ENCODE results near the gene MYO3B.

MYO3B gene

GRCh38 chr2:170455617-170456426, 277.9 kb downstream of the MYO3B start:
- no peak overlapping the region for H3K9ac ChIP-seq (ENCODE audit: low read length)
- no peak for DNase-seq (ENCODE audit: low read depth)
- no peaks in the 10 kb centered on the region for H3K27me3 ChIP-seq (replicated peaks; ENCODE audit: control insufficient read depth, insufficient read depth, low read length)
- no peaks in the 10 kb centered on the region for H3K4me1 ChIP-seq (ENCODE audit: control insufficient read depth, insufficient read depth, low read length)
- H3K9me3 ChIP-seq (ENCODE audit: control insufficient read depth, low read length), result peaks cover 4% of the 10 kb centered on the region
- H3K36me3 ChIP-seq (ENCODE audit: control insufficient read depth, insufficient read depth, low read length, severe bottlenecking), result no peaks in the 10 kb centered on the region
- H3K4me3 ChIP-seq (ENCODE audit: low read length), result no peak overlapping the region

DNA sequence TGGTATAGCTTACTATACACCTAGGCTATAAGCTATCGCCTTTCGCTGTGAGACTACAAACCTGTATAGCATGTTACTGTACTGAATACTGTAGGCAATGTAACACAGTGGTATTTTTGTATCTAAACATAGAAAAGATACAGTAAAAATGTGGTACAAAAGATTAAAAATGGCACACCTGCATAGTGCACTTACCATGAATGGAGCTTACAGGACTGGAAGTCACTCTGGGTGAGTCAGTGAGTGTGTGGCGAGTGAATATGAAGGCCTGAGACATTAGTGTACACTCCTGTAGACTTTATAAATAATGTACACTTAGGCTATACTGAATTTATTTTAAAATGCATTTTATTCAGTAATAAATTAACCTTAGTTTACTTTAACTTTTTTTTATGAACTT, 279.0 kb downstream of the MYO3B start:
- Histone ChIP-seq H3K27me3 (replicated peaks; ENCODE audit: control insufficient read depth, insufficient read depth, low read length) (peaks cover under 1% of the 10 kb centered on the region), H3K9ac (ENCODE audit: low read length) (no peak overlapping the region)
- no peak for DNase-seq (ENCODE audit: low read depth)

DNA sequence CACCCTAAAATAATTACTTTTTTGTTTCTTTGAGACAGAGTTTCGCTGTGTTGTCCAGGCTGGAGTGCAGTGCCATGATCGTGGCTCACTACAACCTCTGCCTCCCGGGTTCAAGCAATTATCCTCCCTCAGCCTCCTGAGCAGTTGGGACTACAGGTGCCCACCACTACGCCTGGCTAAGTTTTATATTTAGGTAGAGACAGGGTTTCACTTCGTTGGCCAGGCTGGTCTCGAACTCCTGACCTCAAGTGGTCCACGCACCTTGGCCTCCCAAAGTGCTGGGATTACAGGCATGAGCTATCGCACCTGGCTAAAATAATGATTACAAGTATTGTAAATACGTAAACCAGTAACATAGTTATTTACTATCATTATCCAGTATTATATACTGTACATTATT, 279.8 kb downstream of the MYO3B start:
- Histone ChIP-seq H3K4me3 (ENCODE audit: low read length) (no peak overlapping the region), H3K27me3 (replicated peaks; ENCODE audit: control insufficient read depth, insufficient read depth, low read length) (peaks cover 3% of the 10 kb centered on the region), H3K9ac (ENCODE audit: low read length) (no peak overlapping the region), H3K4me1 (ENCODE audit: control insufficient read depth, insufficient read depth, low read length) (no peaks in the 10 kb centered on the region), H3K9me3 (ENCODE audit: control insufficient read depth, low read length) (no peaks in the 10 kb centered on the region), H3K36me3 (ENCODE audit: control insufficient read depth, insufficient read depth, low read length, severe bottlenecking) (no peaks in the 10 kb centered on the region)
- DNase-seq (ENCODE audit: low read depth), result no peak

More for the DNA sequence above, 279.0 kb downstream of the MYO3B start:
- Histone ChIP-seq H3K9me3 (ENCODE audit: control insufficient read depth, low read length) (peaks cover under 1% of the 10 kb centered on the region), H3K4me1 (ENCODE audit: control insufficient read depth, insufficient read depth, low read length) (no peaks in the 10 kb centered on the region), H3K36me3 (ENCODE audit: control insufficient read depth, insufficient read depth, low read length, severe bottlenecking) (no peaks in the 10 kb centered on the region), H3K4me3 (ENCODE audit: low read length) (no peak overlapping the region)

- H3K9me3 ChIP-seq (ENCODE audit: control insufficient read depth, low read length), result peaks cover 7% of the 10 kb centered on the region
- peaks cover 3% of the 10 kb centered on the region for H3K27me3 ChIP-seq (replicated peaks; ENCODE audit: control insufficient read depth, insufficient read depth, low read length)
- H3K9ac ChIP-seq (ENCODE audit: low read length), result no peak overlapping the region
- H3K4me3 ChIP-seq (ENCODE audit: low read length), result no peak overlapping the region
- no peak for DNase-seq (ENCODE audit: low read depth)
- H3K36me3 ChIP-seq (ENCODE audit: control insufficient read depth, insufficient read depth, low read length, severe bottlenecking), result no peaks in the 10 kb centered on the region
- H3K4me1 ChIP-seq (ENCODE audit: control insufficient read depth, insufficient read depth, low read length), result peaks cover 10% of the 10 kb centered on the region
Observed at GRCh38 chr2:170461889-170462288, 283.9 kb downstream of the MYO3B start.

GRCh38 chr2:170462433-170463205, 284.7 kb downstream of the MYO3B start:
- DNase-seq (ENCODE audit: low read depth), result no peak
- H3K9ac ChIP-seq (ENCODE audit: low read length), result no peak overlapping the region
- peaks cover 3% of the 10 kb centered on the region for H3K27me3 ChIP-seq (replicated peaks; ENCODE audit: control insufficient read depth, insufficient read depth, low read length)
- H3K4me3 ChIP-seq (ENCODE audit: low read length), result no peak overlapping the region
- H3K36me3 ChIP-seq (ENCODE audit: control insufficient read depth, insufficient read depth, low read length, severe bottlenecking), result no peaks in the 10 kb centered on the region
- peaks cover 7% of the 10 kb centered on the region for H3K9me3 ChIP-seq (ENCODE audit: control insufficient read depth, low read length)
- H3K4me1 ChIP-seq (ENCODE audit: control insufficient read depth, insufficient read depth, low read length), result peaks cover 17% of the 10 kb centered on the region

- no peak for DNase-seq (ENCODE audit: low read depth)
- Histone ChIP-seq H3K9ac (ENCODE audit: low read length) (no peak overlapping the region), H3K27me3 (replicated peaks; ENCODE audit: control insufficient read depth, insufficient read depth, low read length) (peaks cover 3% of the 10 kb centered on the region), H3K9me3 (ENCODE audit: control insufficient read depth, low read length) (peaks cover 7% of the 10 kb centered on the region), H3K4me1 (ENCODE audit: control insufficient read depth, insufficient read depth, low read length) (peaks cover 22% of the 10 kb centered on the region), H3K36me3 (ENCODE audit: control insufficient read depth, insufficient read depth, low read length, severe bottlenecking) (no peaks in the 10 kb centered on the region), H3K4me3 (ENCODE audit: low read length) (no peak overlapping the region)
Observed at GRCh38 chr2:170463206-170463537, 285.2 kb downstream of the MYO3B start.

DNA sequence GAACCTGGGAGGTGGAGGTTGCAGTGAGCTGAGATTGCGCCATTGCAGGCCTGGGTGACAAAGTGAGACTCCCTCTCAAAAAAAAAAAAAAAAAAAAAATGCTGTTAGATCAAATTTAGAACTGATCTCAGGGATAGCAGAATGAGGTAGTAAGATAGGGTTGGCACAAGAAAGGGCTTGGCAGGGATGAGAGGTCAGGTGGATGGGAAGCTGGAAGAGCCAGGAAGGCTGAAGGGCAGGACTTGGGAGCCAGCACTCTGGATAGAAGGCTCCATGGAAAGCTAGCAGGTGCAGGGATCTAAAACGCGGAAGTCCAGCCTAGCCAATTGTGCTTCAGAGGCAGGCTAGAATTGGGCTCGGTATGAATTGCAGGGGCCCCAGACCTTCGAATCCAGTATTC, 286.3 kb downstream of the MYO3B start:
- DNase-seq (ENCODE audit: low read depth), result no peak
- peaks cover 3% of the 10 kb centered on the region for H3K27me3 ChIP-seq (replicated peaks; ENCODE audit: control insufficient read depth, insufficient read depth, low read length)
- H3K9me3 ChIP-seq (ENCODE audit: control insufficient read depth, low read length), result peaks cover 7% of the 10 kb centered on the region
- H3K4me3 ChIP-seq (ENCODE audit: low read length), result no peak overlapping the region
- no peaks in the 10 kb centered on the region for H3K36me3 ChIP-seq (ENCODE audit: control insufficient read depth, insufficient read depth, low read length, severe bottlenecking)
- H3K9ac ChIP-seq (ENCODE audit: low read length), result no peak overlapping the region
- peaks cover 26% of the 10 kb centered on the region for H3K4me1 ChIP-seq (ENCODE audit: control insufficient read depth, insufficient read depth, low read length)

GRCh38 chr2:170465241-170465640, 287.3 kb downstream of the MYO3B start:
- Histone ChIP-seq H3K9me3 (ENCODE audit: control insufficient read depth, low read length) (peaks cover 7% of the 10 kb centered on the region), H3K36me3 (ENCODE audit: control insufficient read depth, insufficient read depth, low read length, severe bottlenecking) (no peaks in the 10 kb centered on the region), H3K4me3 (ENCODE audit: low read length) (no peak overlapping the region), H3K9ac (ENCODE audit: low read length) (no peak overlapping the region), H3K4me1 (ENCODE audit: control insufficient read depth, insufficient read depth, low read length) (peaks cover 26% of the 10 kb centered on the region), H3K27me3 (replicated peaks; ENCODE audit: control insufficient read depth, insufficient read depth, low read length) (peaks cover 3% of the 10 kb centered on the region)
- no peak for DNase-seq (ENCODE audit: low read depth)

- Histone ChIP-seq H3K27me3 (replicated peaks; ENCODE audit: control insufficient read depth, insufficient read depth, low read length) (peaks cover 3% of the 10 kb centered on the region), H3K9ac (ENCODE audit: low read length) (no peak overlapping the region), H3K36me3 (ENCODE audit: control insufficient read depth, insufficient read depth, low read length, severe bottlenecking) (no peaks in the 10 kb centered on the region), H3K4me3 (ENCODE audit: low read length) (no peak overlapping the region), H3K9me3 (ENCODE audit: control insufficient read depth, low read length) (peaks cover 7% of the 10 kb centered on the region), H3K4me1 (ENCODE audit: control insufficient read depth, insufficient read depth, low read length) (peaks cover 26% of the 10 kb centered on the region)
- DNase-seq (ENCODE audit: low read depth), result no peak
Observed at GRCh38 chr2:170466632-170467031, 288.7 kb downstream of the MYO3B start.

- no peak overlapping the region for H3K9ac ChIP-seq (ENCODE audit: low read length)
- peaks cover 7% of the 10 kb centered on the region for H3K9me3 ChIP-seq (ENCODE audit: control insufficient read depth, low read length)
- peaks cover 26% of the 10 kb centered on the region for H3K4me1 ChIP-seq (ENCODE audit: control insufficient read depth, insufficient read depth, low read length)
- H3K27me3 ChIP-seq (replicated peaks; ENCODE audit: control insufficient read depth, insufficient read depth, low read length), result no peaks in the 10 kb centered on the region
- no peak overlapping the region for H3K4me3 ChIP-seq (ENCODE audit: low read length)
- DNase-seq (ENCODE audit: low read depth), result no peak
- H3K36me3 ChIP-seq (ENCODE audit: control insufficient read depth, insufficient read depth, low read length, severe bottlenecking), result no peaks in the 10 kb centered on the region
Observed at GRCh38 chr2:170467568-170468422, 289.8 kb downstream of the MYO3B start.

- H3K9me3 ChIP-seq (ENCODE audit: control insufficient read depth, low read length), result peaks cover 7% of the 10 kb centered on the region
- peaks cover 26% of the 10 kb centered on the region for H3K4me1 ChIP-seq (ENCODE audit: control insufficient read depth, insufficient read depth, low read length)
- H3K27me3 ChIP-seq (replicated peaks; ENCODE audit: control insufficient read depth, insufficient read depth, low read length), result no peaks in the 10 kb centered on the region
- no peak overlapping the region for H3K9ac ChIP-seq (ENCODE audit: low read length)
- no peak for DNase-seq (ENCODE audit: low read depth)
- no peak overlapping the region for H3K4me3 ChIP-seq (ENCODE audit: low read length)
- no peaks in the 10 kb centered on the region for H3K36me3 ChIP-seq (ENCODE audit: control insufficient read depth, insufficient read depth, low read length, severe bottlenecking)
Observed at GRCh38 chr2:170468557-170468956, 290.6 kb downstream of the MYO3B start.

Data from adipocyte (in vitro differentiated cells).